ENCODE results near the gene RASAL2. TPM values are rescaled to one million over a fixed set of nuclear protein-coding genes. Genes with fewer than 3 reads are reported as not detected.

Gene RASAL2
- total and polyA plus RNA-seq, 12 donors: 2.4 to 31.5 (median 15.0) TPM

DNA sequence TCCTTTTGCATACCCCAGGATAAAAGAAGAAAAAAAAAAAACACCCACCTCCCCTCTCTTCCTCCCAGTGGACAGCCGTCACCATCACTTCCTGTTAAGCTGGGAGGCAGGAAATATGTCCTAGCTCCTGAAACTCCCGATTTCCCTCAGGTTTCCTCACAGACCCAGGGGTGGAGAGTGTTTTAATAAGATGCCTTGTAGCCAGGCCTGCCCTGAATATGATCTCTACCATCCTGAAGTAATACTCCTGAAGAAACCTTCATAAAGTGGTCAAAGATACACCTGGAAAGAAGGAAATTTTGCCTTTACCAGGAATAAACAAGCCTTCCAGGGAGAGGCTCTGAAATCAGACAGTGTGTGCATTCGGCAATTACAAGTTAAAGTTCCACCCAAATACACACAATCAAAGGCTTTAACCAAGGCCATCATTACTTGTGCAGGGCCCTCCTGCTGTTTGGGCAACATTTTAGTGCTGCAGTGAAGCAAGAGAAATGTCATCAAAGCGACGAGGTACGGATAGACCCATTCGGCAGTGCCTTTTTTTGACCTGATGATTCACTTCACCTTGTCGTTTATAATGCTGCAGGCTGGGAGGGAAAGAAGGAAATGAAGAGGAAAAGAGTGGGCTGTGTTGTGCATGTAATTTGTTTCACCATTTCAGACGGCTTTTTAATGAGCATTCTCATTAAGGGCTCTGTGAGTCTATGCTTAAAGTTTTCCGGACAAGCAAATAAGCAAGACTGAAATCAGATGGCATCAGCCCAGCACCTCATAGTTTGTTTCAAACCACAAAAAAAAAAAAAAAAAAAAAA, 41.0 kb upstream of the RASAL2 start:
- Histone ChIP-seq H3K4me3 (no peak overlapping the region), H3K36me3 (replicated peaks in 1 of 2) (no peaks in the 10 kb centered on the region), H3K9me3 (replicated peaks in 1 of 3) (no peaks in the 10 kb centered on the region), H3K4me1 (replicated peaks in 1 of 2) (peaks cover 3 to 26% of the 10 kb centered on the region in 2 donors), H3K27me3 (no peaks in the 10 kb centered on the region), H3K27ac (peak overlapping the region in 1 of 5 donors; percentile 58)
- no peak for TF ChIP-seq POLR2A (IDR thresholded peaks at IDR 0.05)
- TF ChIP-seq, protein P1, sequence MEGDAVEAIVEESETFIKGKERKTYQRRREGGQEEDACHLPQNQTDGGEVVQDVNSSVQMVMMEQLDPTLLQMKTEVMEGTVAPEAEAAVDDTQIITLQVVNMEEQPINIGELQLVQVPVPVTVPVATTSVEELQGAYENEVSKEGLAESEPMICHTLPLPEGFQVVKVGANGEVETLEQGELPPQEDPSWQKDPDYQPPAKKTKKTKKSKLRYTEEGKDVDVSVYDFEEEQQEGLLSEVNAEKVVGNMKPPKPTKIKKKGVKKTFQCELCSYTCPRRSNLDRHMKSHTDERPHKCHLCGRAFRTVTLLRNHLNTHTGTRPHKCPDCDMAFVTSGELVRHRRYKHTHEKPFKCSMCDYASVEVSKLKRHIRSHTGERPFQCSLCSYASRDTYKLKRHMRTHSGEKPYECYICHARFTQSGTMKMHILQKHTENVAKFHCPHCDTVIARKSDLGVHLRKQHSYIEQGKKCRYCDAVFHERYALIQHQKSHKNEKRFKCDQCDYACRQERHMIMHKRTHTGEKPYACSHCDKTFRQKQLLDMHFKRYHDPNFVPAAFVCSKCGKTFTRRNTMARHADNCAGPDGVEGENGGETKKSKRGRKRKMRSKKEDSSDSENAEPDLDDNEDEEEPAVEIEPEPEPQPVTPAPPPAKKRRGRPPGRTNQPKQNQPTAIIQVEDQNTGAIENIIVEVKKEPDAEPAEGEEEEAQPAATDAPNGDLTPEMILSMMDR (IDR thresholded peaks at IDR 0.05): no peak
- 32 to 38% (median 37%) methylated on average over 10 of the region's 10 CpGs for WGBS, 4 donors
- intact Hi-C loops (cut with DNase I): no loop called here
- peak in 1 of 7 donors; percentile 26 for DNase-seq

DNA sequence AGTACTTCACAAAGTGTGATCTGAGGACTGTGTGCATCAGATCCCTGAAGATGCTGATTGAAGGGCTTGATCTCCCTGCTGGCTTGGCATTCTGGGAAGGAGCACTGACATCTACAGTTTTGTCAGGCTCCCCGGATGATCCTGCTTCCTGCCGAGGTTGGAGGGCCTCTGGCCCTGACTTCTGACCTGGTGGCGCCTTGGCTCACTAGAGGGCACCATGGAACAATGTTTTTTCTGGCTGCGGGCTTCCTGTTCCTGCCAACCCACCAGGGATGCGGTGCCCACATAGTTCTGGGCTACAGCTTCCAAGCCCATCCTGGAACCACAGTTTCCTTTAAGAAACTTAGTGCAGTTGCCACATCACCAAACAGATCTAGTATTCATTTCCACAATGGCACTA, 38.8 kb upstream of the RASAL2 start:
- Histone ChIP-seq H3K4me1 (replicated peaks in 1 of 2) (peaks cover 3 to 42% of the 10 kb centered on the region in 2 donors), H3K9me3 (replicated peaks in 1 of 3) (no peaks in the 10 kb centered on the region), H3K4me3 (no peak overlapping the region), H3K27me3 (no peaks in the 10 kb centered on the region), H3K27ac (no peak overlapping the region), H3K36me3 (replicated peaks in 1 of 2) (no peaks in the 10 kb centered on the region)
- no peak for TF ChIP-seq POLR2A (IDR thresholded peaks at IDR 0.05)
- TF ChIP-seq, protein P1 (IDR thresholded peaks at IDR 0.05): peak in 1 of 6 experiments; percentile 18
- WGBS, 4 donors: 20 to 43% (median 32%) methylated on average over 2 to 5 of the region's 5 CpGs
- peak in 6 of 7 donors; percentile 23 to 57 (median 34) for DNase-seq
- intact Hi-C loops (cut with DNase I): no loop called here

DNA sequence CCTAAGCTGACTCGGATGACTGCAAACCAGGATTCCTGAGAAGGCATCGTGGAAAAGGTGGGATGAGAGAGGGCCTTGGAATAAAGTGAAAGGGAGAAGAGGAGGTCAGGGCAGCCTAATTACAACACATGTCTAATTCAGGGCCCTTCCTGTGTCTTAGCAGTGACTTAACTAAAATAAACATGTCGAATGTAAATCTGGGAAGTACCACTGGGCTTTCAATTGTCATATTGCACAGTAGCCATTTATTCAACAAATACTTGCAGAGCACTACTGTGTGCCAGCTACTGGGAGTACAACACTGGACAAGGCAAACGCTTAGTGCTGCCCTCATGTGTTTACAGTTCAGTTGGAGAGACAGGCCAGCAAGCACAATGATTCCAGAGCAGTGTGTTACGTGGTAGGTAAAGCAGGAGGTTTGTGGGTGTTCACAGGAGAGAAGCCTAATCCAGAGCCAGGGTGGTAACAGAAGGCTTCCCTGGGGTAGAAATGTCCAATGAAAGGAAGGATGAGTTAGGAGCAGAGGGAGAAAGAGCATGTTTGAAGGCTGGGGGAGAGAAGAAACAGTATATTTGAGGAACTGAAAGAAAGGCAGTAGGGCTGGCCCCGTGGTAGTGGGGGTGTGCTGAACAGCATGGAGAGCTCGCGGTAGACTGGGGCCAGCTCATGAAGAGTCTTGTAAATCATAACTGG, 38.0 kb upstream of the RASAL2 start:
- TF ChIP-seq POLR2A (IDR thresholded peaks at IDR 0.05): no peak
- TF ChIP-seq, protein P1 (IDR thresholded peaks at IDR 0.05): no peak
- Histone ChIP-seq H3K4me3 (no peak overlapping the region), H3K4me1 (replicated peaks in 1 of 2) (peaks cover 3 to 47% of the 10 kb centered on the region in 2 donors), H3K9me3 (replicated peaks in 1 of 3) (no peaks in the 10 kb centered on the region), H3K36me3 (replicated peaks in 1 of 2) (no peaks in the 10 kb centered on the region), H3K27me3 (no peaks in the 10 kb centered on the region), H3K27ac (peak overlapping the region in 3 of 5 donors; percentile 28 to 77 (median 54))
- WGBS, 4 donors: 67 to 73% (median 70%) methylated on average over 8 of the region's 8 CpGs
- intact Hi-C loops (cut with DNase I): no loop called here
- peak in 2 of 7 donors; percentile 18 to 29 for DNase-seq

DNA sequence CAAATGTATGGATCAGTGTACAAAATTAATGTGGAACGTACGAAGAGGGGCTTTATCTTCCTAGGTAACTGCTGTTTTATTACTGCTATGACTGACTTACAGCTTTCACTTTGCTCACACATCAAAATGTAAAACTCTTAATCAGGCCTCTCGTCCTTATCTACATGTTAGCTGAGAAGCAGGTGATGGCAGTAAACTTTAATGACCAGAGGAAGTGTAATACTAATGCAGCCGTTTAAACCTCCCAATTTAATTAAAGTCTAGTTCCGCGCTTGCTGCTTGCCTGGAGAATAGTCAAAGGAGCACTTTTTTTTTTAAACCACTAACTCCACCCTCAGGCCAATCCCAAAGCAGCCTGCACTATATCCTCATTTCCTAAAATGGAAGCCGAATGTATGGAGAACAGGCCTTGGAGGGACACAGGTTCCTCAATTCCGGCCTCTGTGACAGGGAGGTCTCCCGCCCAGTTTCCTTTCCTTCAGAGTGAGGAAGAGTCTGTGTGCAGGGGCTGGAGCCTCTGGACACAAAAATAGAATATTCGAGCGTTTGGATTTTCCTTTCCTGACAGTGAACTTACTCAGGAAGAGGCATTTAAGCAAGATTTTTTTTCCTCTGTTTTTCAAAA, 36.7 kb upstream of the RASAL2 start:
- TF ChIP-seq, protein P1 (IDR thresholded peaks at IDR 0.05): no peak
- TF ChIP-seq POLR2A (IDR thresholded peaks at IDR 0.05): no peak
- H3K27ac ChIP-seq: peak overlapping the region in 4 of 5 donors; percentile 11 to 77 (median 48)
- no peaks in the 10 kb centered on the region for H3K9me3 ChIP-seq (replicated peaks in 1 of 3)
- no peaks in the 10 kb centered on the region for H3K36me3 ChIP-seq (replicated peaks in 1 of 2)
- peak in 2 of 7 donors; percentile 16 to 30 for DNase-seq
- no peaks in the 10 kb centered on the region for H3K27me3 ChIP-seq
- intact Hi-C loops (cut with DNase I): no loop called here
- WGBS, 4 donors: 58 to 62% (median 60%) methylated on average over 11 of the region's 11 CpGs
- H3K4me1 ChIP-seq (replicated peaks in 1 of 2): peaks cover 3 to 47% of the 10 kb centered on the region in 2 donors
- H3K4me3 ChIP-seq: no peak overlapping the region

Data from adrenal gland (tissue), 12 donors.